T-cell (primary cell): ENCODE data around the gene DYNLT2. TPM values are rescaled to one million over a fixed set of nuclear protein-coding genes. Genes with fewer than 3 reads are reported as not detected.

Experiments
- ATAC-seq, 4 experiments: fragments of 200-7000 bp in 3 of 4; fragments of 150-1000 bp in 1 of 4; cut with Tn5 transposase; replicated peaks in 1 of 4; 1 replicate in 3 of 4; 2 replicates in 1 of 4; pipeline ENCODE4 v1.10.0; 2021; ENCODE audit warnings: moderate library complexity in 3 of 4, mild to moderate bottlenecking in 2 of 4, moderate number of reproducible peaks in 1 of 4
- CTCF ChIA-PET, 2 donors: fragments of 300-600 bp; sonication (Branson Sonifier 250); formaldehyde crosslinking; loops; one replicate each; lab custom pipeline; 2022; ENCODE audit warnings: antibody characterized with exemption in 2 of 2; lab: Charles Lee
- POLR2A ChIA-PET, 2 donors: fragments of 300-600 bp; sonication (Branson Sonifier 250); formaldehyde crosslinking; loops; one replicate each; lab custom pipeline; 2022; ENCODE audit warnings: antibody characterized with exemption in 2 of 2; lab: Charles Lee
- DNase-seq, 35 experiments: peaks; one replicate each; pipeline versions ENCODE4 v3.0.0 to v3.0.0-alpha.2; 2013 to 2023
- H3K27ac ChIP-seq: one replicate; pipeline ENCODE4 v1.5.1; 2013; ENCODE audit warnings: low read length
- H3K27me3 ChIP-seq, 2 experiments: replicated peaks in 1 of 2; 1 replicate in 1 of 2; 2 replicates in 1 of 2; pipeline versions ENCODE4 v1.6.1 to v1.7.0; 2013; ENCODE audit warnings: low read length in 1 of 2, mixed read lengths in 1 of 2; ENCODE audit not compliant: control insufficient read depth in 2 of 2, insufficient read depth in 2 of 2; ENCODE audit errors: extremely low read depth in 1 of 2
- H3K36me3 ChIP-seq, 2 donors: 1 replicate in 1 of 2; 2 replicates in 1 of 2; pipeline versions ENCODE4 v1.6.1 to v1.7.0; 2013; ENCODE audit warnings: low read length in 1 of 2; ENCODE audit not compliant: control insufficient read depth in 2 of 2, insufficient read depth in 1 of 2; ENCODE audit errors: extremely low read depth in 1 of 2
- H3K4me1 ChIP-seq, 2 experiments: 1 replicate in 1 of 2; 2 replicates in 1 of 2; pipeline versions ENCODE4 v1.6.1 to v1.7.0; 2013; ENCODE audit warnings: low read length in 2 of 2, mixed read lengths in 1 of 2; ENCODE audit not compliant: insufficient read depth in 2 of 2, control insufficient read depth in 1 of 2; ENCODE audit errors: extremely low read depth in 1 of 2
- H3K4me3 ChIP-seq, 2 donors: 1 replicate in 1 of 2; 2 replicates in 1 of 2; pipeline versions ENCODE4 v1.5.1 to v1.7.0; 2013; ENCODE audit warnings: mild to moderate bottlenecking in 2 of 2, low read length in 1 of 2, moderate library complexity in 1 of 2; ENCODE audit not compliant: control insufficient read depth in 1 of 2; ENCODE audit errors: extremely low read depth in 1 of 2
- H3K9me3 ChIP-seq: 2 replicates; pipeline ENCODE4 v1.7.0; 2013
- H3K27ac Mint-ChIP-seq, 2 donors: one replicate each; pipeline ENCODE4 v1.8.0; 2020 to 2021; ENCODE audit warnings: mild to moderate bottlenecking in 2 of 2, mixed read lengths in 2 of 2
- H3K27me3 Mint-ChIP-seq, 2 donors: one replicate each; pipeline ENCODE4 v1.8.0; 2021 to 2022; ENCODE audit warnings: mixed read lengths in 2 of 2
- H3K36me3 Mint-ChIP-seq: one replicate; pipeline ENCODE4 v1.8.0; 2021; ENCODE audit warnings: mixed read lengths
- H3K4me1 Mint-ChIP-seq, 3 donors: one replicate each; pipeline ENCODE4 v1.8.0; 2020 to 2022; ENCODE audit warnings: mixed read lengths in 3 of 3, mild to moderate bottlenecking in 1 of 3
- H3K4me3 Mint-ChIP-seq, 3 donors: one replicate each; pipeline ENCODE4 v1.8.0; 2020 to 2022; ENCODE audit warnings: mild to moderate bottlenecking in 3 of 3, mixed read lengths in 3 of 3, moderate library complexity in 3 of 3
- H3K9me3 Mint-ChIP-seq, 3 donors: one replicate each; pipeline ENCODE4 v1.8.0; 2020 to 2022; ENCODE audit warnings: mixed read lengths in 3 of 3
- WGBS: methylation state at CpG from one replicate; pipeline ENCODE4 v1.1.5; 2013; ENCODE audit warnings: missing lambda C conversion rate; ENCODE audit not compliant: insufficient coverage; 5-methylcytosine and 5-hydroxymethylcytosine counted together
- total RNA-seq, 35 experiments: library from RNA in 6 of 35; stranded (reverse) in 6 of 35; fragments of 120-200 nt in 1 of 35; gene quantifications; one replicate each; pipeline versions ENCODE4 v1.2.1 to v1.2.4 and lab custom pipeline; 2013 to 2026

Gene DYNLT2
- total RNA-seq, 5 donors from 2014 or later (not counting 1 experiment from before 2014, with no cell fraction given), result 1.9 to 3.9 (median 2.7) TPM

DNA sequence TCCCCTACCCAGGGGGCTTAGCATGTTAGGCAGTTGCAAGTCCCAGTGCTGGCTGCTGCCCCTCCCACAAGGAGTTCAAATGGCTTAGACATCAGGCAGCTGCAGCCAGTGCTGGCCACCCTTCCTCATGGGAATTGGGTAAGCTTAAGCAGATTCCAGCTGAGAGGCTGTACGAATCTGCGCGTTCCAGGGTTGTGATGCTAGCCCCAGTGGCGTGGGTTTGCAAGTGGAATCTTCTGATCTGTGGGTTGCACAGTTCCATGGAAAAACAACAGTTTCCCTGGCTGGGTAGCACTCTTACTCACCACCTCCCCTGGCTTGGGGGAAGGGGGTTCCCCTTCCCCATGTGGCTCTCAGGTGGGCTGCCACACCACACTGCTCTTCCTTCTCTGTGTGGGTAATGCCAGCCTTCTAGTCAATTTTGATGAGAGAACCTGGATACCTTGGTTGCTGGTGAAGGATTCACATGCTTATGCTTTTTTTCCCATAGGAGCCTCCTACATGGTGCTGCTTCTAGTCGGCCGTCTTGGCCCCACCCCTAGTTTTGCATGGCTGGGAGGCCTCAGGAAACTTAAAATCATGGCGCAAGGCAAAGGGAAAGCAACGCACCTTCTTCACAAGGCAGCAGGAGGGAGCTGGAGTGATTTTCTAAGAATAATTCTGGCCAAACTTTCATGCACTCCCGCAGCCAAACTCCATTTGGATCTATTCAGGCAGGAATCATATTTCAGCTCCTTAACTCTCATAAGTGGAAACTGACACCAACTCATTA lies 13.0 kb downstream of the DYNLT2 start:
- Mint-ChIP-seq H3K4me1 (no peaks in the 10 kb centered on the region), H3K27ac (no peak overlapping the region), H3K9me3 (no peaks in the 10 kb centered on the region), H3K27me3 (peaks cover 20 to 23% of the 10 kb centered on the region in 2 donors), H3K4me3 (no peak overlapping the region), H3K36me3 (no peaks in the 10 kb centered on the region)
- no peak for DNase-seq
- Histone ChIP-seq H3K9me3 (no peaks in the 10 kb centered on the region), H3K27me3 (peaks cover 0 to 11% of the 10 kb centered on the region in 2 experiments), H3K4me1 (no peaks in the 10 kb centered on the region), H3K4me3 (no peak overlapping the region), H3K36me3 (no peaks in the 10 kb centered on the region), H3K27ac (no peak overlapping the region)
- ChIA-PET CTCF (no interaction called here), POLR2A (no interaction called here)
- WGBS, result 77% methylated on average over 4 of the region's 9 CpGs
- no peak for ATAC-seq

DNA sequence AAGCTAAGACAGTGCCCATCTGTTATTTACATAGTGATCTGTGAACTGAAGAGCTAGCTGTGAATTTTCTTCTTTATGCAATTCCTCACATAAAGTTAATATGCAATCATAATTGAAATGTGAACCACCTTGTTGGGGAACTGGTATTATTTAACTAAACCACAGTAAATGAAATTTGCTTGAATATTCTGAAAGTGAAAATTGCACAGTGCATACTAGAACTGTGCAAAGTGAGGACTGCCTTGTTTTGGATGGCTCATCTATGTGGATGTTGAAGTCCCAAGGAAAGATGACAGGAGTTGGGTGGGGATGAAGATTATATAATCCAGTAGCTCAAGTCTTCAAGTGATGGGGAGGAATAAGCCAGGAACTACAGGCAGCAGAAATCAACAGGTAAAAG lies 21.4 kb downstream of the DYNLT2 start:
- no peaks in the 10 kb centered on the region for H3K36me3 ChIP-seq
- no peaks in the 10 kb centered on the region for H3K9me3 ChIP-seq
- H3K9me3 Mint-ChIP-seq, result no peaks in the 10 kb centered on the region
- peaks cover 0 to 6% of the 10 kb centered on the region in 2 donors for H3K27me3 Mint-ChIP-seq
- no peak overlapping the region for H3K27ac Mint-ChIP-seq
- no peak overlapping the region for H3K4me3 ChIP-seq
- no peaks in the 10 kb centered on the region for H3K27me3 ChIP-seq
- ATAC-seq, result no peak
- H3K27ac ChIP-seq, result no peak overlapping the region
- CTCF ChIA-PET, result no interaction called here
- peaks cover 8 to 12% (median 10%) of the 10 kb centered on the region in 3 donors for H3K4me1 Mint-ChIP-seq
- H3K4me3 Mint-ChIP-seq, result no peak overlapping the region
- peaks cover 0 to 5% of the 10 kb centered on the region in 2 experiments for H3K4me1 ChIP-seq
- H3K36me3 Mint-ChIP-seq, result no peaks in the 10 kb centered on the region
- POLR2A ChIA-PET, result interaction anchor here in 1 of 2 donors (1.0 kb wide), 1 partner anchor 8 kb away, joined by 3 read pairs; no protein-coding TSS in a partner anchor
- no peak for DNase-seq

DNA sequence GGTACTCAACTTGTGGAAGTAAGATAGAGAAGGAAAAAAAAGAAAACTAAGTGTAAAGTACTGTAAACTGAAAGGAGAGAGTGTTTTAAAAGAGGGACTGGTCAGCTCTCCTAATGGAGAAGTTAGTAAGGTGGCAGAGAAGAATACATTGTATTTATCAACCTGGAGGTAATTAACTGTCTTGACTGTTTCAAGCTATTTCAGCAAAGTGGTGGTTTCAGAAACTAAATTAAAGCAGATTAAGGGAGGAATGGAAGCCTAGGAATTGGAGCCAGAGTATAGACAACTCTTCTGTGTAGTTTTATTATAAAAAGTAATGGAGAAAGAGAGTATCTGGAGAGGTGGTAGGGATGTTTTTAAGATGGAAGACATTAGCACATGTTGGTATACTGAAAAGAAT lies 24.4 kb downstream of the DYNLT2 start:
- H3K27ac Mint-ChIP-seq, result peak overlapping the region in 1 of 2 donors; percentile 1
- H3K4me3 Mint-ChIP-seq, result no peak overlapping the region
- H3K27me3 Mint-ChIP-seq, result no peaks in the 10 kb centered on the region
- Histone ChIP-seq H3K36me3 (no peaks in the 10 kb centered on the region), H3K9me3 (no peaks in the 10 kb centered on the region), H3K27me3 (no peaks in the 10 kb centered on the region), H3K27ac (no peak overlapping the region), H3K4me1 (peaks cover 2 to 14% of the 10 kb centered on the region in 2 experiments), H3K4me3 (no peak overlapping the region)
- H3K9me3 Mint-ChIP-seq, result no peaks in the 10 kb centered on the region
- peaks cover 18 to 22% (median 20%) of the 10 kb centered on the region in 3 donors for H3K4me1 Mint-ChIP-seq
- no peaks in the 10 kb centered on the region for H3K36me3 Mint-ChIP-seq
- ChIA-PET CTCF (no interaction called here), POLR2A (no interaction called here)
- DNase-seq (no peak), ATAC-seq (no peak)

DNA sequence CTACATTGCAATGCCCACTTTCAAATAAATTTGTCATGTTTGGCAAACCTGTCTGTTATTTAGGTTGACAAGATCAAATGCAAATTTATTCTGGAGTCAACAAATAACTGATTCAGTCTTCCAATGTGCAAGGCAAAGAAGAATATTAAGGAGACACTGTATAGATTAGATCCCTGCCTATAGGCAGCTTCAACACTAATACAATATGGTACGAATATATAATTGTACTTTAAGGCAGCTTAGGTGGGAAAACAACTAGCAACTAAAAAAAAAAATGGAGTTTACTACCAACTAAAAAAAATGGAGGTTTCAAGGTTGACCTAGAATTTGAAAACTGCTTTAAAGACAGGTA lies 25.3 kb downstream of the DYNLT2 start:
- ChIA-PET POLR2A (interaction anchor here (0.6 to 0.7 kb wide), 2 partner anchors 16 to 17 kb away, joined by 3 to 4 read pairs; no protein-coding TSS in a partner anchor), CTCF (interaction anchor here in 1 of 2 donors (0.6 kb wide), 1 partner anchor 48 kb away, joined by 3 read pairs; no protein-coding TSS in a partner anchor)

DNA sequence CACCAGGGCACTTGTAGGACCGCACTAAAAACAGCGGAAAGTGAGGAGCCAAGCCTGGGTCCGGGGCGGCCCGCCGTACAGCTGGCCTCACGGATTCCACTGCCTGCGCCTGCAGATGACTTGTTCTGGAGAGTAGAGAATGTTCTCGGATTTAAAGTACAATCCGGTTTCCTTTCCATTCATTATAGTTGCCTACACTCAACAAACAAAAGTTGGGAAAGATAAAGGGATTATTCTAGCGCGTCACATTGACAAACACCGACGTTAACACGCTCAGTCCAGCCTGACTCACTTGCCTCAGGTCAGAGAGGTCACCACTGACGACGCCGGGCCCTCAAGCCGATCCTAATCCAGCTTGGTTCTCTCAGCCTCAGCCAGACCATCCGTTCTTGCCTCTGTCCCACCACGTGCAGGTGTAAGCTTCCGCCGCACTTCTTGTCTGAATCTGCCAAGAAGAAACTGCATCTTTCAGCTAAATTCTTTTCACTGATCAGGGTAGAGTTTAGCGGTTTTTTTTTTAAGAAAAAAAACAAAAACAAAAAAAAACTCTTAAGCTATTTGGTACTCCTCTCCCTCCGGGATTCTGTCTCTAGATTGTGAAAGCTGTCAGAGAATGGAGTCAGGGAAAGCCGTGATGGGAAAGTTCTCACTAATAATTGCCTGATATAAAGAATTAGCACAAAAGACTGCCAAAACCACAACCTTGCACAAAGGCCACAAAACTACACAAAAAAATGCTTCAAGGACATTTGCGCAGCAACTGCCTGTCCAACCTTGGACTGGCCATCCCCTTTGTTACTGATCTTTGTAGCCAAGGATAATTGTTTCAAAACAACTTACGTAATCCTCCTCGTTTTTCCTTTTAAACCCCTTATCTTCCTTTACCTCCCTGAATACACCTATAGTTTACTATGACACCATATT lies 26.0 kb downstream of the DYNLT2 start:
- Histone ChIP-seq H3K36me3 (no peaks in the 10 kb centered on the region), H3K4me3 (peak overlapping the region; percentile 55 to 61), H3K27ac (peak overlapping the region; percentile 44), H3K9me3 (no peaks in the 10 kb centered on the region), H3K27me3 (no peaks in the 10 kb centered on the region), H3K4me1 (peaks cover 5 to 17% of the 10 kb centered on the region in 2 experiments)
- Mint-ChIP-seq H3K36me3 (peaks cover 1% of the 10 kb centered on the region), H3K27me3 (no peaks in the 10 kb centered on the region), H3K27ac (peak overlapping the region; percentile 82 to 93), H3K9me3 (no peaks in the 10 kb centered on the region), H3K4me1 (peaks cover 30 to 35% (median 33%) of the 10 kb centered on the region in 3 donors), H3K4me3 (peak overlapping the region; percentile 79 to 86 (median 85))
- POLR2A ChIA-PET, result interaction anchor here (0.6 to 0.7 kb wide), 2 partner anchors 16 kb away, joined by 3 to 4 read pairs; no protein-coding TSS in a partner anchor
- WGBS, result 42% methylated on average over 23 of the region's 29 CpGs
- CTCF ChIA-PET, result interaction anchor here (0.6 to 0.7 kb wide), 2 partner anchors 25 to 49 kb away, joined by 3 read pairs; no protein-coding TSS in a partner anchor
- peak in 10 of 35 experiments; percentile 2 to 24 (median 8) for DNase-seq
- ATAC-seq, result no peak

More for the DNA sequence above, 25.3 kb downstream of the DYNLT2 start:
- Histone ChIP-seq H3K9me3 (no peaks in the 10 kb centered on the region), H3K4me3 (no peak overlapping the region), H3K27me3 (no peaks in the 10 kb centered on the region), H3K27ac (no peak overlapping the region), H3K36me3 (no peaks in the 10 kb centered on the region), H3K4me1 (peaks cover 5 to 17% of the 10 kb centered on the region in 2 experiments)
- WGBS, result no CpG with 5 or more reads among the region's 1 CpG
- DNase-seq, result no peak
- H3K4me1 Mint-ChIP-seq, result peaks cover 25 to 29% (median 28%) of the 10 kb centered on the region in 3 donors
- ATAC-seq, result no peak
- H3K27ac Mint-ChIP-seq, result peak overlapping the region; percentile 82 to 93
- no peaks in the 10 kb centered on the region for H3K27me3 Mint-ChIP-seq
- H3K9me3 Mint-ChIP-seq, result no peaks in the 10 kb centered on the region
- H3K4me3 Mint-ChIP-seq, result peak overlapping the region; percentile 79 to 86 (median 85)
- no peaks in the 10 kb centered on the region for H3K36me3 Mint-ChIP-seq
